WI38 (cell line): ENCODE results near the gene CCDC33.

ENCODE experiments used
- H3K4me3 ChIP-seq: 2 replicates; pipeline ENCODE4 v1.5.1; 2011; ENCODE audit warnings: low read depth, mild to moderate bottlenecking, control low read depth, low read length
- TF ChIP-seq, protein P1 (sequence below): IDR thresholded peaks from 2 replicates; pipeline ENCODE4 v1.5.1; 2012; ENCODE audit warnings: low read depth, mild to moderate bottlenecking, control low read depth, low read length

The CCDC33 gene

GRCh38 chr15:74320352-74321247 is 84.5 kb downstream of the CCDC33 start:
- TF ChIP-seq, protein P1, sequence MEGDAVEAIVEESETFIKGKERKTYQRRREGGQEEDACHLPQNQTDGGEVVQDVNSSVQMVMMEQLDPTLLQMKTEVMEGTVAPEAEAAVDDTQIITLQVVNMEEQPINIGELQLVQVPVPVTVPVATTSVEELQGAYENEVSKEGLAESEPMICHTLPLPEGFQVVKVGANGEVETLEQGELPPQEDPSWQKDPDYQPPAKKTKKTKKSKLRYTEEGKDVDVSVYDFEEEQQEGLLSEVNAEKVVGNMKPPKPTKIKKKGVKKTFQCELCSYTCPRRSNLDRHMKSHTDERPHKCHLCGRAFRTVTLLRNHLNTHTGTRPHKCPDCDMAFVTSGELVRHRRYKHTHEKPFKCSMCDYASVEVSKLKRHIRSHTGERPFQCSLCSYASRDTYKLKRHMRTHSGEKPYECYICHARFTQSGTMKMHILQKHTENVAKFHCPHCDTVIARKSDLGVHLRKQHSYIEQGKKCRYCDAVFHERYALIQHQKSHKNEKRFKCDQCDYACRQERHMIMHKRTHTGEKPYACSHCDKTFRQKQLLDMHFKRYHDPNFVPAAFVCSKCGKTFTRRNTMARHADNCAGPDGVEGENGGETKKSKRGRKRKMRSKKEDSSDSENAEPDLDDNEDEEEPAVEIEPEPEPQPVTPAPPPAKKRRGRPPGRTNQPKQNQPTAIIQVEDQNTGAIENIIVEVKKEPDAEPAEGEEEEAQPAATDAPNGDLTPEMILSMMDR: peak; percentile 78
- H3K4me3 ChIP-seq: no peak overlapping the region

DNA sequence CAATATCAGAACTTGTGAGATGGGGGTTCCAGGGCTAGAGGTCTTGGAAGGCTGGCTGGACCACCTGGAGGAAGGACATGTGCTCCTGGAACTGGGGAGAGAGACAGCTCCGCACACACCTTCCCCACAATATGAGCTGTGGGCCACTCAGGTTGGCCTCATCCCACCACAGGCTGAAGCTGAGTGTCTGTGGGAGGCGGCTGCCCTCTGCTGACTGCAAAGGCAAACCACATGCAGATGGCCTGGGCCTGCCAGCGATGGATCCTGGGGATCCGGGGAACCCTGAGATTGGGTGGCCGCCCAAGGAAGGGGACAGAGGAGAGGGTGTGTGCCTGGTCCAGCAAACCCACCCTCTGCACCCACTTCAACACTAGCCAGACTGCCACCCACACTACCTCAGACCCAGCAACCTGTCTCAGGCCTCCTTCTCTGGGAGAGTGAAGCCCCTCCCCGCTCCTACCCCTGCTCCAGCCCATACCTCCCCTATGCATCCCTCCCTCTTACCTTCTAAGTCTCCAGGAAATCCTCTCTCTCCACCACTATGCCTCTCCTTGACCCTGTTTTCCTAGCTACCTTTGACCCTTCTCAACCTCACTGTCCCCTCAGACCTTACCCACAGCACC is 86.5 kb downstream of the CCDC33 start:
- no peak overlapping the region for H3K4me3 ChIP-seq
- TF ChIP-seq, protein P1: peak; percentile 85

- no peak overlapping the region for H3K4me3 ChIP-seq
- TF ChIP-seq, protein P1: no peak
Observed at GRCh38 chr15:74324714-74325113, 88.6 kb downstream of the CCDC33 start.

GRCh38 chr15:74326746-74327145 is 90.6 kb downstream of the CCDC33 start:
- TF ChIP-seq, protein P1: no peak
- H3K4me3 ChIP-seq: no peak overlapping the region

DNA sequence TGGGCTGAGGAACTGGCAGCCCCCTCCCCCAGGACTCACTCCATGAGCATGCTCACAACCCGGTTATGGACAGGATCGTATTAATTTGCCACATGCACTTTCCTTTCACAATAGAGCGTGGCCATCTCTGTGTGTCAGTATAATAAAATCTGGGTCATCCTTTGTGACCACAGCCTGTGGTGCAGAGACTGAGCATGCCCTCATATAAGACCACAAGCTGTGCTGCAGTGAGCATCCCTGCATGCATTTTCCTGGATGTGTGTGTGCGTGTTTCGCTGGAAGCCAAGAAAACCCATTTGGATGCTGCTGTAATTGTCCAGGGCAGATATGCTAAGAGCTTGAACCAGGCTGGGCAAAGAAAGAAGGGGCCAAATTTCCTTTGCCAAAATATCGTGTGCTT is 91.6 kb downstream of the CCDC33 start:
- TF ChIP-seq, protein P1: no peak
- no peak overlapping the region for H3K4me3 ChIP-seq

- TF ChIP-seq, protein P1: no peak
Observed at GRCh38 chr15:74328331-74329056, 92.4 kb downstream of the CCDC33 start.

More at GRCh38 chr15:74328331-74329056, 92.4 kb downstream of the CCDC33 start:
- H3K4me3 ChIP-seq: no peak overlapping the region
